Lower leg skin (tissue), 3 donors: ENCODE results near the gene SYPL1.

Experiments used
- CTCF ChIP-seq, 3 donors: fragments of 450-650 bp; IDR thresholded peaks; one replicate each; pipeline ENCODE4 v1.5.1; 2016; ENCODE audit warnings: antibody characterized with exemption in 3 of 3, mild to moderate bottlenecking in 3 of 3, moderate library complexity in 2 of 3
- POLR2A ChIP-seq, 2 donors: fragments of 450-650 bp; IDR thresholded peaks; one replicate each; pipeline ENCODE4 v1.6.1; 2016 to 2017; ENCODE audit warnings: antibody characterized with exemption in 2 of 2, mild to moderate bottlenecking in 1 of 2, moderate library complexity in 1 of 2

DNA sequence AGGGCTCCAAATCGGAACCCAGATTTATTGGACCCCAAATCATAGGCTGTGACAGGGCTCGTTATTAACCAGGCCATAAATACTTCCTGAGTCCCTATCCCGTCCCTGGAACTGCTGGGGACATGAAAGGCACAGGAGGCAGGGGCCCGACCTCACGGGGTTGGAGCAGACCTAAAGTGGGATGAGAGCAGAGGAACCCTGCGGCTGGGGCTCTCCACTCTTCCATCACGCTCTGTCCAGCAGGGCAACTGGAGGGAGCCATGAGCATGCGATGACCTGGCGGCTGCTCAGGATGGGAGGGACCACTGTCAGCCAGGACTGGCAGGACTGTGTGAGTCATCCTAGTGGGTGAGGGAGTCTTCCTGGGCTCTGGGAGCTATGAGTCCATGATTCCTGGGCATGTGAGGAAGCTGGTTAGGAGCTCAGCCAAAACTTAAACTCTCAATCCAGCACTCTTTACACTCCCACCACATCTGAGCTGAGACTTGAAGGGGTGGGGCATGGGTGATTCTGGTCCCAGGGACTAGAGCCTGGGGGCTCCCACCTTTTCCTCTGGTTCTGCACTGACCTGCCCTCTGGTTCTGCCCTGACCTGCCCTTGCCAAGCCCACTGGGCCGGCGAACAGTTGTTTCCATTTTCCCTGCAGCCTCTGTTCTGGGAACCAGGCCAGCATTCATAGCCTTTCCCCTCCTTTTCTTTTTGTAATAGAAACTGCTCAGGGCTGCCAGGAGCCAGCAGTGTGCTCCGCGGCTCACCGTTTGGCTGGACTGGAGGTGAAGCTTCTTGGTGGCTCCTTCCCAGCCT is 47.1 kb downstream of the SYPL1 start:
- TF ChIP-seq CTCF (IDR thresholded peaks at IDR 0.05) (no peak), POLR2A (IDR thresholded peaks at IDR 0.05) (no peak)
